ENCODE results near the gene C1QTNF12.

DNA sequence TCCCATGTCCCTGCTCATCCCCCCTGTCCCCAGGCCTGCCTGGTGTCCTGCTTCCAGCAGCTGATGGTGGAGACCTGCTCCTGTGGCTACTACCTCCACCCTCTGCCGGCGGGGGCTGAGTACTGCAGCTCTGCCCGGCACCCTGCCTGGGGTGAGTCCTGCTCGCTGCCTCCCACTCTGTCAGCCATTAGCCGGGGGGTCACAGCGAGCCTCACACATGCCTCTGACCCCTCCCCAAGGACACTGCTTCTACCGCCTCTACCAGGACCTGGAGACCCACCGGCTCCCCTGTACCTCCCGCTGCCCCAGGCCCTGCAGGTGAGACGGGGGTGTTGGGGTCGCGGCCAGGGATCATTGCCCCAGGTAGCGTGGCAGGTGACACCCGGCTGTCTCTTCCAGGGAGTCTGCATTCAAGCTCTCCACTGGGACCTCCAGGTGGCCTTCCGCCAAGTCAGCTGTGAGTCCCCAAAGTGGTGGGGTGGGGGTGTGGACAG is 43.8 kb upstream of the C1QTNF12 start:
- TF ChIP-seq EZH2 (IDR thresholded peaks at IDR 0.05; ENCODE audit: insufficient read depth, poor library complexity, severe bottlenecking) (no peak), EZH2phosphoT487 (IDR thresholded peaks at IDR 0.05; ENCODE audit: insufficient read depth, low read depth) (no peak)

Measured in GM23248 (cell line).